ENCODE measurements around the gene MSRB2. TPM values are rescaled to one million over a fixed set of nuclear protein-coding genes. Genes with fewer than 3 reads are reported as not detected.

MSRB2 gene
- total and polyA plus RNA-seq, 2 experiments from 2014 or later: 9.5 to 34.6 TPM

- TF ChIP-seq REST (IDR thresholded peaks at IDR 0.05; ENCODE audit: unreplicated experiment): no peak
- TF ChIP-seq CREB1 (CRISPR knock-in tag; IDR thresholded peaks at IDR 0.05; ENCODE audit: low read depth): no peak
- TF ChIP-seq ZNF331 (CRISPR knock-in tag; IDR thresholded peaks at IDR 0.05; ENCODE audit: low read depth): no peak
- no peak for TF ChIP-seq ETS1 (IDR thresholded peaks at IDR 0.05)
- no peak for TF ChIP-seq POLR2AphosphoS5 (IDR thresholded peaks at IDR 0.05; ENCODE audit: low read depth)
These were observed 15.7 kb upstream of the MSRB2 start (continued) for GRCh38 chr10:23079700-23080099.

GRCh38 chr10:23080262-23080661 lies 15.1 kb upstream of the MSRB2 start:
- no peaks in the 10 kb centered on the region for H3K9me2 ChIP-seq (ENCODE audit: insufficient read depth)
- H3K4me3 Mint-ChIP-seq: no peak overlapping the region
- H2AFZ ChIP-seq: peak overlapping the region; percentile 92
- no peak overlapping the region for H3K27ac Mint-ChIP-seq
- no peak overlapping the region for H3K4me2 ChIP-seq
- H3K4me1 ChIP-seq (ENCODE audit: insufficient read depth): peaks cover 9% of the 10 kb centered on the region; the same call in 1 of the 2 replicates
- no peaks in the 10 kb centered on the region for H3F3A ChIP-seq (replicated peaks; ENCODE audit: low read depth)
- peaks cover 8% of the 10 kb centered on the region for H3K4me1 Mint-ChIP-seq
- no peak overlapping the region for H3K27ac ChIP-seq (ENCODE audit: low read depth)
- H3K27me3 Mint-ChIP-seq (ENCODE audit: insufficient read depth, low read depth, poor library complexity): peaks cover 1% of the 10 kb centered on the region
- no peaks in the 10 kb centered on the region for H3K36me3 ChIP-seq (ENCODE audit: insufficient read depth)
- H3K9me3 Mint-ChIP-seq: peaks cover 4% of the 10 kb centered on the region
- H3K36me3 Mint-ChIP-seq (ENCODE audit: low read depth): no peaks in the 10 kb centered on the region
- H3K27me3 ChIP-seq (ENCODE audit: insufficient read depth): no peaks in the 10 kb centered on the region
- no peak for DNase-seq (ENCODE audit: low spot score)
- no peak overlapping the region for H3K4me3 ChIP-seq
- ATAC-seq: no peak
- H4K20me1 ChIP-seq (replicated peaks; ENCODE audit: insufficient read depth): no peaks in the 10 kb centered on the region
- H3K79me2 ChIP-seq (replicated peaks; ENCODE audit: insufficient read depth): no peaks in the 10 kb centered on the region
- TF ChIP-seq STAT1 (IDR thresholded peaks at IDR 0.05; ENCODE audit: unreplicated experiment) (no peak), ZNF462 (CRISPR knock-in tag; IDR thresholded peaks at IDR 0.05) (no peak), EZH2 (IDR thresholded peaks at IDR 0.05; ENCODE audit: low read depth, unreplicated experiment) (no peak), CTCF (conservative IDR thresholded peaks at IDR 0.05; ENCODE audit: low read depth in 2 of 2) (no peak), POLR2AphosphoS5 (IDR thresholded peaks at IDR 0.05; ENCODE audit: low read depth) (no peak), JUNB (IDR thresholded peaks at IDR 0.05; ENCODE audit: unreplicated experiment) (no peak), ETS1 (IDR thresholded peaks at IDR 0.05) (no peak), CREB1 (CRISPR knock-in tag; IDR thresholded peaks at IDR 0.05; ENCODE audit: low read depth) (no peak)
